ENCODE results near the gene TCF15. TPM values are rescaled to one million over a fixed set of nuclear protein-coding genes. Genes with fewer than 3 reads are reported as not detected.
A peak's percentile ranks its signal among the peaks of the same experiment; 100 is the strongest.

The TCF15 gene
- total and polyA plus RNA-seq, 2 of the 13 experiments (the other 11 are each of a cell fraction or from before 2014, with no cell fraction given): not detected

- peaks cover 43% of the 10 kb centered on the region for H3K4me1 ChIP-seq (ENCODE audit: insufficient read depth, low read length)
- no peaks in the 10 kb centered on the region for H3K9me3 ChIP-seq (ENCODE audit: low read length)
- peak overlapping the region; percentile 75 for H3K27ac ChIP-seq (ENCODE audit: extremely low read length, insufficient read depth, low read length)
- TSS peak; percentile 51 for BruUV-seq (replicated peaks)
- H3K27me3 ChIP-seq (ENCODE audit: control insufficient read depth in 1 of 2, insufficient read depth in 2 of 2, low read length in 2 of 2): peaks cover 2 to 19% of the 10 kb centered on the region in 2 experiments; a peak in 2 of 5 replicates
- in situ Hi-C loops (cut with HindIII; ENCODE audit: extremely low pct_ligation_motif_present, low pct_unique_long_range_greater_than_20kb): no loop called here
- FAIRE-seq (no peak), ATAC-seq (peak; percentile 14), DNase-seq (ENCODE audit: low spot score) (no peak)
- no peak overlapping the region for H2AFZ ChIP-seq (ENCODE audit: low read length)
- POLR2A ChIA-PET: interaction anchor here (0.6 to 1.6 kb wide), 3 partner anchors 9 to 209 kb away, joined by 3 read pairs; no protein-coding TSS in a partner anchor
- H3K79me2 ChIP-seq (ENCODE audit: insufficient read depth, low read length): peaks cover 13% of the 10 kb centered on the region
- peaks cover 11 to 34% of the 10 kb centered on the region in 2 experiments for H3K36me3 ChIP-seq (replicated peaks in 1 of 2; ENCODE audit: control insufficient read depth in 1 of 2, insufficient read depth in 2 of 2, low read length in 2 of 2)
- no peaks in the 10 kb centered on the region; the same call in 1 of the 2 replicates for H4K20me1 ChIP-seq (ENCODE audit: insufficient read depth, low read length)
- peak overlapping the region; percentile 67 to 96 (median 93) for H3K4me3 ChIP-seq (replicated peaks in 1 of 3; ENCODE audit: insufficient read depth in 1 of 3, low read depth in 2 of 3, low read length in 3 of 3)
- WGBS (ENCODE audit: low lambda C conversion rate): 28% methylated on average over 19 of the region's 20 CpGs
- CTCF ChIA-PET (ENCODE audit: low intra/inter-chr PET ratio, low total read pairs): interaction anchor here (1.3 to 2.3 kb wide), 3 partner anchors 15 to 88 kb away, joined by 3 to 14 read pairs (median 13); no protein-coding TSS in a partner anchor
- peak overlapping the region; percentile 87 for H3K9ac ChIP-seq (ENCODE audit: insufficient read depth, low read depth, low read length)
- H3K4me2 ChIP-seq (ENCODE audit: low read depth, low read length): peak overlapping the region; percentile 99
- intact Hi-C loops (cut with micrococcal nuclease; ENCODE audit: unreplicated experiment): no loop called here
- TF ChIP-seq TFDP1 (CRISPR knock-in tag; IDR thresholded peaks at IDR 0.05; ENCODE audit: borderline replicate concordance): peak; percentile 2; the same call in 1 of the 2 replicates
- no peak for TF ChIP-seq ZFY (CRISPR knock-in tag; IDR thresholded peaks at IDR 0.05)
- 0 out of 2 replicates have a peak, but pooled peaks have one; percentile 10 for TF ChIP-seq ZNF34 (CRISPR knock-in tag; IDR thresholded peaks at IDR 0.05; ENCODE audit: borderline replicate concordance)
- TF ChIP-seq ZNF230 (CRISPR knock-in tag; IDR thresholded peaks at IDR 0.05): 0 out of 2 replicates have a peak, but pooled peaks have one; percentile 39
- 0 out of 2 replicates have a peak, but pooled peaks have one; percentile 12 for TF ChIP-seq ZGPAT (CRISPR knock-in tag; IDR thresholded peaks at IDR 0.05)
- 0 out of 2 replicates have a peak, but pooled peaks have one; percentile 5 for TF ChIP-seq U2AF2 (IDR thresholded peaks at IDR 0.05; ENCODE audit: low read depth, low read length)
- no peak; the same call in 1 of the 2 replicates for TF ChIP-seq PITX1 (CRISPR knock-in tag; IDR thresholded peaks at IDR 0.05)
- TF ChIP-seq RFX1 (IDR thresholded peaks at IDR 0.05): no peak
- 0 out of 2 replicates have a peak, but pooled peaks have one; percentile 41 for TF ChIP-seq MTF1 (CRISPR knock-in tag; IDR thresholded peaks at IDR 0.05)
- 0 out of 2 replicates have a peak, but pooled peaks have one; percentile 65 for TF ChIP-seq ZNF691 (CRISPR knock-in tag; IDR thresholded peaks at IDR 0.05; ENCODE audit: borderline replicate concordance, low read depth)
- no peak for TF ChIP-seq ZNF282 (IDR thresholded peaks at IDR 0.05; ENCODE audit: partially characterized antibody)
- no peak for TF ChIP-seq ZBTB1 (CRISPR knock-in tag; IDR thresholded peaks at IDR 0.05; ENCODE audit: borderline replicate concordance)
- TF ChIP-seq ZBTB44 (CRISPR knock-in tag; IDR thresholded peaks at IDR 0.05): no peak
- 0 out of 2 replicates have a peak, but pooled peaks have one; percentile 13 for TF ChIP-seq RAD21 (CRISPR knock-in tag; IDR thresholded peaks at IDR 0.05)
- TF ChIP-seq NONO (IDR thresholded peaks at IDR 0.05): no peak
- TF ChIP-seq NONO (CRISPR knock-in tag; conservative IDR thresholded peaks at IDR 0.05): no peak
- no peak for TF ChIP-seq CREBL2 (CRISPR knock-in tag; IDR thresholded peaks at IDR 0.05; ENCODE audit: borderline replicate concordance)
- TF ChIP-seq ZNF446 (CRISPR knock-in tag; IDR thresholded peaks at IDR 0.05): no peak
These were observed 41.9 kb upstream of the TCF15 start for GRCh38 chr20:651713-652614.

Data from HepG2 (cell line).